Small intestine (tissue), 7 donors: ENCODE measurements around the gene ERCC1. TPM values are rescaled to one million over a fixed set of nuclear protein-coding genes. Genes with fewer than 3 reads are reported as not detected.
A peak's percentile ranks its signal among the peaks of the same experiment; 100 is the strongest.

ENCODE experiments used
- DNase-seq, 2 donors: peaks; one replicate each; pipeline versions ENCODE4 v3.0.0 to v3.0.0-alpha.2; 2013
- FAIRE-seq: peaks from 2 replicates; lab custom pipeline; 2012; peaks lifted over from hg19 to GRCh38; lab: Jason Lieb, UNC
- H3K27ac ChIP-seq, 3 donors: one replicate each; pipeline ENCODE4 v1.5.1; 2013; ENCODE audit warnings: low read length in 2 of 3, mild to moderate bottlenecking in 2 of 3, control low read depth in 1 of 3, inconsistent platforms in 1 of 3, low read depth in 1 of 3, moderate library complexity in 1 of 3
- H3K27me3 ChIP-seq, 3 donors: one replicate each; pipeline ENCODE4 v1.6.1; 2013; ENCODE audit warnings: low read length in 3 of 3, inconsistent platforms in 1 of 3; ENCODE audit not compliant: control insufficient read depth in 3 of 3, insufficient read depth in 3 of 3
- H3K36me3 ChIP-seq, 3 donors: one replicate each; pipeline ENCODE4 v1.6.1; 2013; ENCODE audit warnings: low read length in 3 of 3, inconsistent platforms in 1 of 3, low read depth in 1 of 3, mild to moderate bottlenecking in 1 of 3, moderate library complexity in 1 of 3; ENCODE audit not compliant: control insufficient read depth in 3 of 3, insufficient read depth in 2 of 3
- H3K4me1 ChIP-seq, 3 donors: one replicate each; pipeline ENCODE4 v1.6.1; 2013; ENCODE audit warnings: low read length in 2 of 3, inconsistent platforms in 1 of 3, low read depth in 1 of 3, mild to moderate bottlenecking in 1 of 3, moderate library complexity in 1 of 3; ENCODE audit not compliant: control insufficient read depth in 3 of 3, insufficient read depth in 2 of 3
- H3K4me3 ChIP-seq, 3 donors: one replicate each; pipeline ENCODE4 v1.5.1; 2013; ENCODE audit warnings: low read length in 3 of 3, control low read depth in 1 of 3, inconsistent platforms in 1 of 3, low read depth in 1 of 3, mild to moderate bottlenecking in 1 of 3, moderate library complexity in 1 of 3
- H3K9me3 ChIP-seq, 2 donors: one replicate each; pipeline ENCODE4 v1.6.1; 2013; ENCODE audit warnings: low read depth in 1 of 2, low read length in 1 of 2; ENCODE audit not compliant: control insufficient read depth in 2 of 2, insufficient read depth in 1 of 2
- WGBS, 3 donors: extraction: QIAGEN DNeasy Blood & Tissue Kit; methylation state at CpG; one replicate each; pipeline ENCODE4 v1.1.7; 2013; 5-methylcytosine and 5-hydroxymethylcytosine counted together
- polyA plus RNA-seq, 4 donors: library from polyadenylated mRNA; stranded (reverse) in 3 of 4; unstranded in 1 of 4; fragments of 200-250 nt in 3 of 4; fragments of 120-200 nt in 1 of 4; gene quantifications; one replicate each; pipeline versions ENCODE4 v1.2.1 to v1.2.3, GENCODE V29; 2013
- donor health status: healthy with polysubstance abuse.
- donor health status: control.
- donor health status: control.
- donor health status: Bipolar disorder and iron deficiency.
- donor health status: healthy.

ERCC1 gene
- polyA plus RNA-seq, 4 donors = 30.3 to 55.0 (median 37.5) TPM

DNA sequence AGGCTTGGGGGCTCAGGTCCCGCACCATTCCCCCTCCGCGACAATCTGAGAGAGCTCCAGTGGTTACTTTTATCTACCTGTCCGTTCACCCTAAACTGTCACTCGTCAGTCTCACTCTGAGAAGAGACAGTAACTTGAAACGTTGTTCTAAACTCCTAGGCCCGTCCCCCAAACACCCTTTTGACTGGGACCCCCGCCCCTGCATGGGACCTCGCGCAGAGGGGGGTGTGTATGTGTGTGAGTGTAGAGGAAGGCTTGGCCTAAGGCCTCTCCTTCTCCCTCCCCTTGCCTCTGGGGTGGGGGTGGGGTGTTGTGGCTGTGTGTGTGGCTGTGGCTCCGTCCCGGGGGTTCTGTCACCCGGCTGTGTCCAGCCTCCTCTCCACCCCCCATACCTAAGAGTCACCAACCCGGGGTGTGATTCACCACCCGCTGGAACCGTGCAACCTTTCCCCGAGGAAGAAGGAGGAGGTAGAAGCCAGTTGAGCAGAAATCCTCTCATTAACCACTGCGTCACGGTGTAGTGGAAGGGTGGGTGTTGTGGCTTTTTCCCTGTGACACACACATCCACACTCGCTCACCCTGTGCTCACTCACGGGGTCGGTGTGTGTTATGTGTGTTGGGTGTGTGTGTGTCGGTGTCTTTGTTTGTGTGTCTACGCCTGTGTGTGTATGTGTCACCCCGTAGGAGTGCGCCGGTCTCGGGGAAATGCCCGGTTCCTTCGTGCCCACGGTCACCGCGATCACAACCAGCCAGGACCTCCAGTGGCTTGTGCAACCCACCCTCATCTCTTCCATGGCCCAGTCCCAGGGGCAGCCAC, 46.4 kb upstream of the ERCC1 start:
- Histone ChIP-seq H3K27me3 (peaks cover 0 to 57% (median 0%) of the 10 kb centered on the region in 3 donors), H3K9me3 (no peaks in the 10 kb centered on the region), H3K4me3 (peak overlapping the region in 2 of 3 donors; percentile 58 to 84), H3K4me1 (peaks cover 2 to 27% (median 4%) of the 10 kb centered on the region in 3 donors), H3K27ac (peak overlapping the region; percentile 80 to 96 (median 93)), H3K36me3 (no peaks in the 10 kb centered on the region)
- 34 to 41% (median 40%) methylated on average over 30 to 33 of the region's 33 CpGs for WGBS, 3 donors
- FAIRE-seq = no peak
- no peak for DNase-seq

DNA sequence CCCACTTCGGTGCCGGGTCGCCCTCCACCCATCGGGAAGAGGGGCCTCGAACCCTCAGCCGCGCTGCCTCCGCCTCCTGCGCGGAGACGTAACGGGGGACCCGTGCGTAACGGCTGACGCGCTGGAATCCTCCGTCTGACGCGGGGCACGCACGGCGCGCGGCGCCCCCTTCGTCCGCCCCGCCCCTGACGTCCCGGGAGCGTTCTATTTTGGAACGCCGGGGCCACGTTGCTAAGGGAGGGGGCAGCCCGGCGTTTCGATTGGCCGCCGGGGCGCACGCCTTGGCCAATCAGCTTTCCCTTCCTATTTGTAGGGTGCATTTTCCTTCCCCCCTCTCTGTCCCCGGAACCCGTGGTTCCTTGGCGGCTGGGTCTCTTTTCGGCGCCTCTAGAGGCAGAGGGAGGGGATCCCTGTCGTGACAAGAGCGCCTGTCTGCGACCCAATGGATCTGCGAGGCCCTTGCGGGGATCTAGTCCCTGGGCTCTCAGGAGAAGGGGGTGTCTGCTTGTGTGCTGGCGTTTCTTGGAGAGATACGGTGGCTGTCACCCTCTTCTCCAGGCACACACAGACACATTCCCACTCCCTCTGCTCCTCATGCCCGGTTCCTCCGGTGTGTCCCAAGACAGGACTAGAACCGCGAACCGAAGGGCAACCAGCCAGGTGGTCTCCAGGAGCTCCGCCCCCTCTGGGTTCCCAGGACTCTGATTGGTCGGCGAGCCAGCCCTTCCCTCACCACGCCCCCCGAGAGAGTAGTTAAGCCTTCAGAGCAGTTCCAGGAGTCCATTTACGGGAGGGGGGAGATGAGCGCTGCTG, 45.6 kb upstream of the ERCC1 start:
- WGBS, 3 donors = 0% methylated on average over 53 to 66 of the region's 66 CpGs
- Histone ChIP-seq H3K4me1 (peaks cover 2 to 27% (median 4%) of the 10 kb centered on the region in 3 donors), H3K27ac (peak overlapping the region; percentile 80 to 96 (median 93)), H3K4me3 (peak overlapping the region; percentile 49 to 84 (median 58)), H3K9me3 (no peaks in the 10 kb centered on the region), H3K36me3 (no peaks in the 10 kb centered on the region), H3K27me3 (peaks cover 0 to 55% (median 0%) of the 10 kb centered on the region in 3 donors)
- FAIRE-seq (no peak), DNase-seq (peak; percentile 94 to 96)

DNA sequence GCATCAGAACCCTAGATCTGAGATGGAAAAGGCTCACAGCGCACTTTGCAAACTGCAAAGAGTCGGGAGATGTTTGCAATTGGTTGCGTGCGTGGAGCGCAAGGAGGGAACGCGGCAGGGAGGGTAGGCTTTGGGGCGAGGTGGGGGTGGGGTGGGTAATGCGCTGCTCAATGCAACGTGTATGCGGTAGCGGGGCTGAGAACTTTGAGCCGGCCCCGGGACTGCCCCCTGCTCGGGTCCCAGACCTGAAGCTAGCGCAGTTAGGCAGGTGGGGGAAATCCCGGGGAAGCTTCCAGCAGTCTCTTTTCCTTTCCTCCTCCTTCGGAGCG, 45.0 kb upstream of the ERCC1 start:
- no peaks in the 10 kb centered on the region for H3K36me3 ChIP-seq
- peak overlapping the region; percentile 49 to 84 (median 58) for H3K4me3 ChIP-seq
- H3K27ac ChIP-seq = peak overlapping the region; percentile 35 to 96 (median 93)
- no peaks in the 10 kb centered on the region for H3K9me3 ChIP-seq
- peaks cover 2 to 27% (median 4%) of the 10 kb centered on the region in 3 donors for H3K4me1 ChIP-seq
- no peak for FAIRE-seq
- no peak for DNase-seq
- H3K27me3 ChIP-seq = peaks cover 0 to 49% (median 0%) of the 10 kb centered on the region in 3 donors
- 0 to 1% (median 0%) methylated on average over 17 to 19 of the region's 19 CpGs for WGBS, 3 donors

DNA sequence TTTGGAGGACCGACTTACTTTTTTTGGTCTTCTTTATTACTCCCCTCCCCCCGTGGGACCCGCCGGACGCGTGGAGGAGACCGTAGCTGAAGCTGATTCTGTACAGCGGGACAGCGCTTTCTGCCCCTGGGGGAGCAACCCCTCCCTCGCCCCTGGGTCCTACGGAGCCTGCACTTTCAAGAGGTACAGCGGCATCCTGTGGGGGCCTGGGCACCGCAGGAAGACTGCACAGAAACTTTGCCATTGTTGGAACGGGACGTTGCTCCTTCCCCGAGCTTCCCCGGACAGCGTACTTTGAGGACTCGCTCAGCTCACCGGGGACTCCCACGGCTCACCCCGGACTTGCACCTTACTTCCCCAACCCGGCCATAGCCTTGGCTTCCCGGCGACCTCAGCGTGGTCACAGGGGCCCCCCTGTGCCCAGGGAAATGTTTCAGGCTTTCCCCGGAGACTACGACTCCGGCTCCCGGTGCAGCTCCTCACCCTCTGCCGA, 44.5 kb upstream of the ERCC1 start:
- FAIRE-seq (no peak), DNase-seq (peak in 1 of 2 donors; percentile 23)
- Histone ChIP-seq H3K4me1 (peaks cover 2 to 27% (median 4%) of the 10 kb centered on the region in 3 donors), H3K36me3 (no peaks in the 10 kb centered on the region), H3K4me3 (peak overlapping the region in 2 of 3 donors; percentile 58 to 84), H3K27ac (peak overlapping the region; percentile 27 to 96 (median 93)), H3K9me3 (no peaks in the 10 kb centered on the region), H3K27me3 (peaks cover 0 to 44% (median 0%) of the 10 kb centered on the region in 3 donors)
- WGBS, 3 donors = 1% methylated on average over 31 of the region's 31 CpGs

DNA sequence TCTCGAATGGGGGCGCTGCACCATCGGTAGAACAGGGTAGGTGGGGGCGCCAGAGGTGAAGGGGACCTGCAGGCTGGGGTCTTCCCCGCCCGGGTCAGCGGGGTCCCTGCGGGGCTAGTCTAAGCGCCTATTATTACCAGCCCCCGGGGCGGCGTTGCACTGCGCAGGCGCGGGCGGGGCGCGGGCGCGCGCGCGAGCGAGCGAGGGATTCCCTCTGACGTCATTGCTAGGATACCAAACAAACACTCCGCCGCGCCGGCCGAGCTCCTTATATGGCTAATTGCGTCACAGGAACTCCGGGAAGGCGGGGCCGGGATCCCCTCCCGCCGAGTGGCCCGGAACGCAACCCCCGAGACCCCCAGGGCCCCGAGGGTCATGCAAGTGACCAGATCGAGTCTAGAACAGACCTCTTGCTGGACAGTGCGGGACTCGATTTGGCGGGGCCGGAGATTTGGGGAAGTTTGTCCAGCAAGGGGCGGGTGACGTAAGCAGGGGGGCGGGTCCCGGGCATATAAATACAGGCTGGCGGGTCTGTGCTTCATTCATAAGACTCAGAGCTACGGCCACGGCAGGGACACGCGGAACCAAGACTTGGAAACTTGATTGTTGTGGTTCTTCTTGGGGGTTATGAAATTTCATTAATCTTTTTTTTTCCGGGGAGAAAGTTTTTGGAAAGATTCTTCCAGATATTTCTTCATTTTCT, 43.9 kb upstream of the ERCC1 start, which contains the start of gene FOSB:
Gene FOSB (plus strand): TSS at position 541 of the 703 bp plus-strand sequence. CDS start 591 bp downstream, outside the sequence.
- Histone ChIP-seq H3K4me1 (peaks cover 2 to 22% (median 4%) of the 10 kb centered on the region in 3 donors), H3K36me3 (no peaks in the 10 kb centered on the region), H3K9me3 (no peaks in the 10 kb centered on the region), H3K27ac (peak within 1 kb of the TSS; percentile 35 to 96 (median 93)), H3K4me3 (peak within 1 kb of the TSS; percentile 49 to 84 (median 58)), H3K27me3 (peaks cover 0 to 38% (median 0%) of the 10 kb centered on the region in 3 donors)
- 0 to 1% (median 0%) methylated on average over 54 to 56 of the region's 56 CpGs for WGBS, 3 donors
- FAIRE-seq (no peak), DNase-seq (peak; percentile 94 to 96)

DNA sequence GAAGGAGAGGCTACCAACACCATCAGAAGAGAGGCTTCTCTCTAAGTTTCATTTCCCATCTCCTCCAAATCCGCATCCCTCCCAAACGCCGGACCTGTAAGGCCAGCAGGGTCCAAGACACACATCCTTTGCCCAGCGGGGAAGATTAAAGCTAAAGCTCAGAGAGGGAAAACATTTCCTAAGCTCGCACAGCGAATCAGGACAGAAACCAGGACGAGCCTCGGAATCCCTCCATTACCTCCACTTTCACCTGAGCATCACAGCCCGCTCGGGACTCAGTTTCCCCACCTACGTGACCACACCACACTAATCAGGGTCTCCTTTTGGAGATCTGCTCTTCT, 43.4 kb upstream of the ERCC1 start:
- FAIRE-seq (no peak), DNase-seq (no peak)
- WGBS, 3 donors = 2% methylated on average over 11 of the region's 11 CpGs
- H3K4me3 ChIP-seq = peak overlapping the region in 2 of 3 donors; percentile 58 to 84
- H3K36me3 ChIP-seq = no peaks in the 10 kb centered on the region
- peaks cover 0 to 33% (median 0%) of the 10 kb centered on the region in 3 donors for H3K27me3 ChIP-seq
- H3K4me1 ChIP-seq = peaks cover 2 to 20% (median 4%) of the 10 kb centered on the region in 3 donors
- H3K9me3 ChIP-seq = no peaks in the 10 kb centered on the region
- H3K27ac ChIP-seq = peak overlapping the region in 1 of 3 donors; percentile 96

DNA sequence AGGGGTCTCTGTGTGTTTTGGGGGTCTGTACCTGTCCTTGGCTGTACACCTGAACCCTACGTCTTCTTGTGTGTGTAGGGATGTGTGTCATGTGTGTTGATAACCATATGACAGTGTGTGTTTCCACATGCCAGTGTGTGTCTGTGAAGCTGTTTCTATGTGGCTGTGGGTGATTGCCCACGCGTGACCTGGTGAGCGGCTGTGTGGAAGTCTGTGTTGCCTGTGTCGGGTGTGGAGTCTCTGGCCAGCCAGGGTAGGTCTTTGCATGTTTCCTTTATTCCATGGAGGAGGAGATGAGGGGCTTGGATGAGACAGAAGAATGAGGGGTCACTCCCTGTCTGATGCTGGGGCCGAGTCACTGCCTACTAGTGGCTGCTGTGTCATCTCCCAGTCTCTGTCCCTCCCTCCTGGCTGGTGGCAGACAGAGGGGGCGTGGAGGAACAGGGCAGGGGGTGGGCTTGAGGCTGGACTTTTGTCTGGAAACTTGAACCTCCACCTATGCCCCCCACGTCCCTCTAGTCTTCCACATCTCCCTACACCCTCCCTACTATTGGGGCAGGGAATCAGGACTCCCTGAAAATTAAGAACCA, 41.2 kb upstream of the ERCC1 start:
- no peaks in the 10 kb centered on the region for H3K36me3 ChIP-seq
- H3K4me3 ChIP-seq = no peak overlapping the region
- no peaks in the 10 kb centered on the region for H3K9me3 ChIP-seq
- FAIRE-seq = no peak
- H3K27me3 ChIP-seq = peaks cover 0 to 16% (median 0%) of the 10 kb centered on the region in 3 donors
- WGBS, 3 donors = 51 to 60% (median 57%) methylated on average over 7 to 8 of the region's 8 CpGs
- H3K27ac ChIP-seq = no peak overlapping the region
- no peak for DNase-seq
- peaks cover under 1 to 15% (median 4%) of the 10 kb centered on the region in 3 donors for H3K4me1 ChIP-seq
